Small intestine (tissue), 7 donors: Measurements from ENCODE around the gene GAB2. TPM values are rescaled to one million over a fixed set of nuclear protein-coding genes. Genes with fewer than 3 reads are reported as not detected.

ENCODE experiments used
- DNase-seq, 2 donors: peaks; one replicate each; pipeline versions ENCODE4 v3.0.0 to v3.0.0-alpha.2; 2013
- FAIRE-seq: peaks from 2 replicates; lab custom pipeline; 2012; peaks lifted over from hg19 to GRCh38; lab: Jason Lieb, UNC
- H3K27ac ChIP-seq, 3 donors: one replicate each; pipeline ENCODE4 v1.5.1; 2013; ENCODE audit warnings: low read length in 2 of 3, mild to moderate bottlenecking in 2 of 3, control low read depth in 1 of 3, inconsistent platforms in 1 of 3, low read depth in 1 of 3, moderate library complexity in 1 of 3
- H3K27me3 ChIP-seq, 3 donors: one replicate each; pipeline ENCODE4 v1.6.1; 2013; ENCODE audit warnings: low read length in 3 of 3, inconsistent platforms in 1 of 3; ENCODE audit not compliant: control insufficient read depth in 3 of 3, insufficient read depth in 3 of 3
- H3K36me3 ChIP-seq, 3 donors: one replicate each; pipeline ENCODE4 v1.6.1; 2013; ENCODE audit warnings: low read length in 3 of 3, inconsistent platforms in 1 of 3, low read depth in 1 of 3, mild to moderate bottlenecking in 1 of 3, moderate library complexity in 1 of 3; ENCODE audit not compliant: control insufficient read depth in 3 of 3, insufficient read depth in 2 of 3
- H3K4me1 ChIP-seq, 3 donors: one replicate each; pipeline ENCODE4 v1.6.1; 2013; ENCODE audit warnings: low read length in 2 of 3, inconsistent platforms in 1 of 3, low read depth in 1 of 3, mild to moderate bottlenecking in 1 of 3, moderate library complexity in 1 of 3; ENCODE audit not compliant: control insufficient read depth in 3 of 3, insufficient read depth in 2 of 3
- H3K4me3 ChIP-seq, 3 donors: one replicate each; pipeline ENCODE4 v1.5.1; 2013; ENCODE audit warnings: low read length in 3 of 3, control low read depth in 1 of 3, inconsistent platforms in 1 of 3, low read depth in 1 of 3, mild to moderate bottlenecking in 1 of 3, moderate library complexity in 1 of 3
- H3K9me3 ChIP-seq, 2 donors: one replicate each; pipeline ENCODE4 v1.6.1; 2013; ENCODE audit warnings: low read depth in 1 of 2, low read length in 1 of 2; ENCODE audit not compliant: control insufficient read depth in 2 of 2, insufficient read depth in 1 of 2
- WGBS, 3 donors: extraction: QIAGEN DNeasy Blood & Tissue Kit; methylation state at CpG; one replicate each; pipeline ENCODE4 v1.1.7; 2013; 5-methylcytosine and 5-hydroxymethylcytosine counted together
- polyA plus RNA-seq, 4 donors: library from polyadenylated mRNA; stranded (reverse) in 3 of 4; unstranded in 1 of 4; fragments of 200-250 nt in 3 of 4; fragments of 120-200 nt in 1 of 4; gene quantifications; one replicate each; pipeline versions ENCODE4 v1.2.1 to v1.2.3, GENCODE V29; 2013
- donor health status: healthy with polysubstance abuse.
- donor health status: control.
- donor health status: control.
- donor health status: Bipolar disorder and iron deficiency.
- donor health status: healthy.

Gene GAB2
- polyA plus RNA-seq, 4 donors, result 6.8 to 13.6 (median 8.5) TPM

DNA sequence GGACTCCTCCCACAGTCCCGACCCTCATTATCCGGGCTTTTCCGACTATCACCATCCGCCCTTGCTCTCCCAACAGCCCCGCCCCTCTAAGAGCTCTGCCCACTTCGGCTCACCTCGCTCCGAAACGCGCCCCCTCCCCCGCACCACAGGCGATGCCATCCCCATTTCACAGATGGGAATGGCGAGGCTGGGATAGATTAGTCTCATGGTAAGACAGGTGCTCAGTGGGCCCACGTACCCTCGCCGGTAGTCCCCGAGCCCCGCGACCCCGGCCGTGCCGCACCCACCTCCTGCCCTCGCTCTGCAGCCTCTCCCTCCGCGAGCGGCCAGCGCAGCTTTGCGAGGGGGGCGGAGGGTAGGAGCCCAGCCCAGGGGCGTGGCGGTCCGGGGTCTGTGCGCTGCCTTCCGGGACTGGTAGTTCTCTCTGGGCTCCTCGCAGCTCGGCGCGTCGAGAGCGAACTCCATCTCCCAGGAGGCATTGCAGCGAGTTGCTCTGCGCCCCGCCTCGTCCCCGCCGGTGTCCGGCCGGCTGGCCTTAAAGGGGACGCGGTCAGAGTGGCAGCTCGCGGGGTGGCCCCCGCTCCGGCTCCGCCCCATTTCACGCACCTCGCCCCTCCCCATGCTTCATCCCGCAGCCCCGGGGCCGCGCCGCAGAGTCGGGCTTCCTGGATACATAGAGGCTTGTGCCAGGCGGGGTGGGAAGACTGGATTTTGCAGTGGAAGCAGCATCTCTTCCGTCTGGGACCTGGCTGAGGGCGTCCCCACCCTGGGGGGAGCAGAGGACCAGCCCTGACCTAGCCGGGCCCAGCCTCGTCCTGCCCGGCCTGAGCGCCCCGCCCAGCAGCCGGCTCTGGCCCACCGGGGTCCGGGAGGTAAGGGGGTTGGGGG lies 229.1 kb downstream of the GAB2 start, which contains the start of the genes KCTD21 and USP35:
KCTD21 (minus strand) TSS at position 341 of the 888 bp plus-strand sequence. CDS start 14,072 bp downstream, outside the sequence.
USP35 (plus strand) TSS at position 634 of the 888 bp plus-strand sequence. CDS start 7,327 bp downstream, outside the sequence.
- DNase-seq, result peak; percentile 97
- H3K4me1 ChIP-seq, result peaks cover 0 to 11% (median 6%) of the 10 kb centered on the region in 3 donors
- WGBS, 3 donors, result 1% methylated on average over 57 to 74 of the region's 74 CpGs
- peaks cover 0 to 2% (median 0%) of the 10 kb centered on the region in 3 donors for H3K36me3 ChIP-seq
- no peak for FAIRE-seq
- H3K9me3 ChIP-seq, result no peaks in the 10 kb centered on the region
- H3K27ac ChIP-seq, result peak within 1 kb of the TSS; percentile 69 to 81 (median 72)
- peak within 1 kb of the TSS; percentile 93 to 98 (median 96) for H3K4me3 ChIP-seq
- H3K27me3 ChIP-seq, result no peaks in the 10 kb centered on the region

DNA sequence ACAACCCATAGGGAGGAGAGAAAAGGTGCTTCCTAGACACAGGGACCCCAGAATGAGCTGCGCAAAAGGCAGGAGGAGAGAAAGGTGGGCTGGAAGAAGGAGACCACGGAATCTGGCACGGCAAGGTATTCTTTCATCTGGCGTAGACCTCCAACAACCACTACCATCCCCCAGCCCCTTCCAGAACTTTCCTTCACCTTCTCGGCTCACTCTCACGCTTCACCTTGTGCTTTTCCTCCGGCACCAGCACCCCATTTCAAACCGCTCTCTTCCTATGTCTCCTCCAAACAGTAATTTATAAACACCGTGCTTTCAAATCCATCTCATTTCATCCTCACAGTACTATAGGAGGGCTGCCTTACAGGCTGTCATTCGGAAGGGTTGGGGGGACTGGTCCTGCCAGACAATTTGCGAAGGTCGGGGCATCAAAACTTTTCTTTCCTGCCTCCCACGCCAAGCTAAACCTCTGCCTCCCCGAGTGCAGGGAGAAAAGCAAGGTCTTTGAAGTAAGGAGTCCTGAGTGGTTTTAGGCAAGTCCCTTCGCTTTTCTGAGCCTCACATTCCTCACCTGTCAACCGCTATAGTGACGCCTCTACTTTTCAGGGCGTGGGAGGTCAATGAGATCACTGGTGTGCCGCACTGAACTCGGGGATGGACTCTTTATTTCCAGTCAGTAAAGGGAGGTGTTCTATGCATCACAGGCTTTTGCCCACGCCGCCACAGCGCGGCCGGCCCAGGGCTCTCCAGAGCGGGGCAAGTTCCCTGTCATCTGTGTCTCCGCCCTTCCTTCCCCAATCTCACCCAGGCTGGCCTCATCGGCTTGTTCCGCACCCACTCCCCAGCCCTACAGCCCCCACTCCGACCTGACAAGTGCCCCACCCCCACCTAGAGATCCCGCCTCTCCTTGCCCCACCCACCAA lies 230.0 kb downstream of the GAB2 start:
- FAIRE-seq, result no peak
- peaks cover 0 to 11% (median 6%) of the 10 kb centered on the region in 3 donors for H3K4me1 ChIP-seq

DNA sequence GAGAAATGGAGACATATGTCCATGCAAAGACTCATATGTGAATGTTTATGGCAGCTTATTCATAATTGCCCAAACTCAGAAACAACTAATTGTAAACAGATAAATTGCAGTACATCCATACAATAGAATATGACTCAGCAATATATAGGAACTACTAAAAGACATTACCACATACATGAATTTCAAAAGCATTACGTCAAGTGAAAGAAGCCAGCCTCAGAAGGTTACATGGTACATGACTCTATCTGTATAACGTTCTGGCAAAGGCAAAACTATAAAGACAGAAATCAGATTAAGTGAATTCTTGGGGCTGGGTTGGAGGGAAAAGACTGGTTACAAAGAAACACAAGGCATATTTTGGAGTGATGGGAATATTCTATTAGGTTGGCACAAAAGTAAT lies 236.4 kb downstream of the GAB2 start:
- 76 to 82% (median 79%) methylated on average over 2 of the region's 2 CpGs for whole genome bisulfite sequencing, 3 donors
- Histone ChIP-seq H3K27ac (no peak overlapping the region), H3K4me1 (no peaks in the 10 kb centered on the region), H3K36me3 (peaks cover 0 to 4% (median 0%) of the 10 kb centered on the region in 3 donors), H3K27me3 (no peaks in the 10 kb centered on the region), H3K4me3 (no peak overlapping the region), H3K9me3 (no peaks in the 10 kb centered on the region)
- DNase-seq (no peak), FAIRE-seq (no peak)

More for the DNA sequence above, 230.0 kb downstream of the GAB2 start:
- 20 to 23% (median 22%) methylated on average over 31 of the region's 31 CpGs for WGBS, 3 donors
- DNase-seq, result peak in 1 of 2 donors; percentile 70
- peak overlapping the region; percentile 93 to 98 (median 96) for H3K4me3 ChIP-seq
- no peaks in the 10 kb centered on the region for H3K27me3 ChIP-seq
- H3K9me3 ChIP-seq, result no peaks in the 10 kb centered on the region
- peak overlapping the region; percentile 69 to 81 (median 72) for H3K27ac ChIP-seq
- H3K36me3 ChIP-seq, result peaks cover 0 to 2% (median 0%) of the 10 kb centered on the region in 3 donors

DNA sequence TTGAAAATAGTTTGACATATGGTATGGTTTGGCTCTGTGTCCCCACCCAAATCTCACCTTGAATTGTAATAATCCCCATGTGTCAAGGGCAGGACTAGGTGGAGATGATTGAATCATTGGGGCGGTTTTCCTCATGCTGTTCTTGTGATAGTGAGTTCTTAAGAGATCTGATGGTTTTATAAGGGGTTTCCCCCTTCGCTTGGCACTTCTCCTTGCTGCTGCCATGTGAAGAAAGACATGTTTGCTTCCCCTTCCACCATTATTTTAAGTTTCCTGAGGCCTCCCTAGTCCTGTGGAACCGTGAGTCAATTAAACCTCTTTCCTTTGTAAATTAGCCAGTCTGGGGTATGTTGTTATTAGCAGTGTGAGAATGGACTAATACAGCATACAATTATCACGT lies 236.9 kb downstream of the GAB2 start:
- Histone ChIP-seq H3K4me1 (no peaks in the 10 kb centered on the region), H3K4me3 (no peak overlapping the region), H3K36me3 (peaks cover 0 to 4% (median 0%) of the 10 kb centered on the region in 3 donors), H3K27me3 (no peaks in the 10 kb centered on the region), H3K27ac (no peak overlapping the region), H3K9me3 (no peaks in the 10 kb centered on the region)
- DNase-seq (no peak), FAIRE-seq (no peak)
- WGBS, 3 donors, result 92 to 94% (median 92%) methylated on average over 4 of the region's 4 CpGs

DNA sequence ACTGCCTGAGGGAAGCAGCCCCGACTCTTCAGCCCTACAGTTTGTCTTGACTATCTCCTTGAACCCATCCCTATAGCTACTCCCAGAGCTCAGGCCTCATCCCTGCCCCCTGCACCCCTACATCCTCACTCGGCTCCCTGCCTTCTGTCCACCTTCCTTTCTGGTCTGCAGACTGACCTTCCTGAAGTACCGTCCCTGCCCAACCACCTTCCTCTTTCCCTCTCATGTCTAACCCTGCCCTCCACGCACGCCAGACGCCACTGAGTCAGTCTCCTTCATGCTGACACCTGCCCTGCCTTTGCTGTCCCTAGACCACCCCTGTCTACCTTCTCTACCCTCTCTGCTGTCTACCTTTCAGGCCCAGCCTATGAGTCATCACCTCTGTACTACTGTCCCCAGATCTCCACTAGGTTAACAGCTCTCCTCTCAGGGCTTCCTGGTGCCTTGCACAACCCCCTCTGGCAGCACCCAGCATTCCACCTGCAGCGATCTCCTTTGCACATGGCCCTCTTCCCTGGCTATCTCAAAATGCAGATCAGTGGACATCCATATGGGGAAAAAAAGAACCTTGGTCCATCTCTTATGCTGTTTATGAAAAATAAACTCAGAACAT lies 238.1 kb downstream of the GAB2 start:
- DNase-seq (no peak), FAIRE-seq (no peak)
- Histone ChIP-seq H3K36me3 (peaks cover 0 to 6% (median 0%) of the 10 kb centered on the region in 3 donors), H3K9me3 (no peaks in the 10 kb centered on the region), H3K4me1 (no peaks in the 10 kb centered on the region), H3K4me3 (no peak overlapping the region), H3K27me3 (no peaks in the 10 kb centered on the region), H3K27ac (no peak overlapping the region)
- WGBS, 3 donors, result 83 to 92% (median 90%) methylated on average over 7 of the region's 7 CpGs

DNA sequence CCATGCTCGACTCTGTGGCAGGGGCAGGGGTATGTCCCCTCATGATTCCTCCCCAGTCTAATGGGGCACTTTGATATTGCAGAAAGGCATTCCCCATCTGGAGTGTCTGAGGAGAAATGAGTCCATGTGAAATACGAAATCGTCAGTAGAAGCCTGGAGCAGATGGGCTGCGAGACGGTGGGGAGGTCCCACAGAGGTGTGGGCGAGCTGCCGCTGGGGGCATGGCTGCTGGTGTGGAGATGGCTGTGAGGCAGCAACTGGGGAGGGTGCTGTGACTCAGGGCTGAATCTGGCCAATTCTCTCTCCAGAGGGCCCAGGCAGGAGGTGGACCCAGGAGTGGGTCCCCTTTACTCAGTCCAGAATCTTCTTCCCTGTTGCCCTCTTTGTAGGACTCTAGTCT lies 240.4 kb downstream of the GAB2 start:
- 94 to 97% (median 96%) methylated on average over 7 of the region's 7 CpGs for WGBS, 3 donors
- no peak overlapping the region for H3K27ac ChIP-seq
- no peaks in the 10 kb centered on the region for H3K4me1 ChIP-seq
- no peak overlapping the region for H3K4me3 ChIP-seq
- H3K9me3 ChIP-seq, result no peaks in the 10 kb centered on the region
- peaks cover 0 to 23% (median 2%) of the 10 kb centered on the region in 3 donors for H3K36me3 ChIP-seq
- DNase-seq (no peak), FAIRE-seq (no peak)
- H3K27me3 ChIP-seq, result no peaks in the 10 kb centered on the region

DNA sequence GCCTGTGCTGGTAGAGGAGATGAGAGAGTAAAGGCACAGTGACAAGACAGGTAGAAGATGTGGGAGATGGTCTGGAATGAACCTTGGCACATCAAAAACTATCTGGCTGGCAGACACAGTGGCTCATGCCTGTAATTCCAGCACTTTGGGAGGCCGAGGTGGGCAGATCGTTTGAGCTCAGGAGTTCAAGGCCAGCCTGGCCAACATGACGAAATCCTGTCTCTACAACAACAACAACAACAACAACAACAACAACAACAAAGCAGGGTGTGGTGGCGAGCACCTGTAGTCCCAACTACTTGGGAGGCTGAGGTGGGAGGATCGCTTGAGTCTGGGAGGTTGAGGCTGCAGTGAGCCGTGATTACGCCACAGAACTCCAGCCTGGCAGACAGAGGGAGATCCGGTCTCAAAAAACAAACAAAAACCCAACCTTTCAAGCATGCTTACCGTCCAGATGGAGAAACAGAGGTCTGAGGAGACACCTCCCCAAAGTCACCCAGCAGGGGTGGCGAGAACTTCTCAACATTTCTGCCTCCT lies 240.9 kb downstream of the GAB2 start:
- Histone ChIP-seq H3K9me3 (no peaks in the 10 kb centered on the region), H3K27me3 (no peaks in the 10 kb centered on the region), H3K36me3 (peaks cover 0 to 29% (median 2%) of the 10 kb centered on the region in 3 donors), H3K4me3 (no peak overlapping the region), H3K4me1 (no peaks in the 10 kb centered on the region), H3K27ac (no peak overlapping the region)
- FAIRE-seq (no peak), DNase-seq (no peak)
- 90 to 92% (median 91%) methylated on average over 10 of the region's 10 CpGs for WGBS, 3 donors
